NK-92 (cell line): ENCODE measurements around the gene PRM2.

Experiments used
- DNase-seq: peaks from one replicate; lab custom pipeline; 2025; ENCODE audit not compliant: unreplicated experiment; lab: John Stamatoyannopoulos, UW

PRM2 gene

GRCh38 chr16:11250786-11251524 lies 25.3 kb downstream of the PRM2 start:
- DNase-seq, result no peak

GRCh38 chr16:11250091-11250785 lies 26.0 kb downstream of the PRM2 start:
- no peak for DNase-seq

DNA sequence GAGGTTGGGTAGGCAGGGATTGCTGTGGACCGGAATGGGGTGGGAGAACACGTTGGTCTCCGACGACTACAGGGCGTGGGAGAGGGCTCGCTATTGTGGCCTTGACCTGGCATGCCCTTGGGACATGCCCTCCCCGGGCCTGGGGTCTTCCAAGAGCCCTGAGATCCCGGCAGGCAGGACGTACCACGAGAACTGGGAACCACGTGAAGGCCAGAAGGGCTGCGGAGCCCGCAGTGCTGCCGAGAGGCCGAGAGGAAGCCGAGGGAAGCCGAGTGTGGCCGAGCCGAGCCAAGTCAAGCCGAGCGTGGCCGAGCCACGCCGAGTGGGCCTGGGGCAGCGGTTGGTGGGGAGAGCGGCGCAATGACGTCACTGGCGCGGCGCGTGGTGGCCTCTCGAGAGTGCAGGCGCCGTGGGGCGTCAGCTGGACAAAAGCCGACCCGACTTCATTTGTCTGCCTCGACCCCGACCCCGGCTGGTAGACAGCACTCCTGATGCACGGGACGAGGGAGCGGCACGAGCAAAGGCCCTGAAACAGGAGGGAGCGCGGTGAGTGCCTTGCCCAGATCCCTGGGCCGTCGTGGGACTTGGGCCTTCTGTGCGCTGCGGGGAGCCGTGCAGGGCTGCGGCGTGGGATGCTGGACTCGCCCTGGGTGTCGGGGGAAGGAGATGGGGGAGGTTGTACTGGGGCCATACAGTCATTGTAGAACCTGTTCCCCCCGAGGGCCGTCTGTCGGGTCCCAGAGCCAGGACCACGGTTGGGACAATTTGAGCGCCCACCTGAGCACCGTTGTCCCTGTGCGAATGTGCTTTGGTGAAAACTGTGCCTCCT lies 26.8 kb downstream of the PRM2 start:
- no peak for DNase-seq

DNA sequence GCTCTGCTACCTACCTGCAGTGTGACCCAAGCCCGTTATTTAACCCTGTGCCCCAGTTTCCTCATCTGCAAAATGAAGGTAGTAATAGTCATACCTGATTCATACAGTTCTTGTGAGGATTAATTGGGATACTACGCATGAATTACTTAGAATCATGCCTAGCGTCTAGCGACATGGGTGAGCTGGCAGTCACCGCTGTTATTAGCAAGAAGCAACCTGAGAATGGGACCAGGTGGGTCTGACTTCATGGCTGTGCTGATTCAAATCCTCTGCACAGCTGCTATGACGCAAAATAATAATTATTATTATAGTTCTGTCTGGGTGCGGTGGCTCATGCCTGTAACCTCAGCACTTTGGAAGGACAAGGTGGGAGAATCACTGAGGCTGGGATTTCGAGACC lies 28.1 kb downstream of the PRM2 start:
- DNase-seq, result no peak

GRCh38 chr16:11245988-11246387 lies 30.3 kb downstream of the PRM2 start:
- no peak for DNase-seq

DNA sequence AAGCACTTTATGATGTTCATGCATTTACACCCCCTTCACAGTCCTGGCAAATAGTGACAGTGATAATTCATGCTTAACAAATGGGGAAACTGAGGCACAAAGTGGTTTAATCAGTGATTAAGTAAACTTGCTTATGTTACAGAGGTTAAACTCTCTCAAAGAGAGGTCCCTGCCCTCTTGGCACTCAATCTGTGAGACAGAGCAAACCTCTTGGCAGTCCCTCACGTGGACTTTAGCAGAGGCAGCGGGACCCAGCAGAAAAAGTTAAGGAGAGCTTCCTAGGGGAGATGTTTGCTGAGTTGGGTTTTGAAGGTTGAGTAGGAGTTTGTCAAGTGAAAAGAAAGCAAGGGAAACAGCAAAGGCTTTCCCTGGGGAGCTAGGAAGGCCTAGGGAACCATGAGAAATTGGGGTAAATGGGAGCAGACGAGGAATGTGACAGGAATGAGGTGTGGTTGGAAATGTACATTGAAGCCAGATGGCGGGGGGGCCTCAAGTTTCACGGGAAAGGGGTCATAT lies 31.0 kb downstream of the PRM2 start:
- DNase-seq, result no peak

- no peak for DNase-seq
Measured at GRCh38 chr16:11242658-11243057, 33.6 kb downstream of the PRM2 start.

GRCh38 chr16:11241480-11242204 lies 34.6 kb downstream of the PRM2 start:
- no peak for DNase-seq

DNA sequence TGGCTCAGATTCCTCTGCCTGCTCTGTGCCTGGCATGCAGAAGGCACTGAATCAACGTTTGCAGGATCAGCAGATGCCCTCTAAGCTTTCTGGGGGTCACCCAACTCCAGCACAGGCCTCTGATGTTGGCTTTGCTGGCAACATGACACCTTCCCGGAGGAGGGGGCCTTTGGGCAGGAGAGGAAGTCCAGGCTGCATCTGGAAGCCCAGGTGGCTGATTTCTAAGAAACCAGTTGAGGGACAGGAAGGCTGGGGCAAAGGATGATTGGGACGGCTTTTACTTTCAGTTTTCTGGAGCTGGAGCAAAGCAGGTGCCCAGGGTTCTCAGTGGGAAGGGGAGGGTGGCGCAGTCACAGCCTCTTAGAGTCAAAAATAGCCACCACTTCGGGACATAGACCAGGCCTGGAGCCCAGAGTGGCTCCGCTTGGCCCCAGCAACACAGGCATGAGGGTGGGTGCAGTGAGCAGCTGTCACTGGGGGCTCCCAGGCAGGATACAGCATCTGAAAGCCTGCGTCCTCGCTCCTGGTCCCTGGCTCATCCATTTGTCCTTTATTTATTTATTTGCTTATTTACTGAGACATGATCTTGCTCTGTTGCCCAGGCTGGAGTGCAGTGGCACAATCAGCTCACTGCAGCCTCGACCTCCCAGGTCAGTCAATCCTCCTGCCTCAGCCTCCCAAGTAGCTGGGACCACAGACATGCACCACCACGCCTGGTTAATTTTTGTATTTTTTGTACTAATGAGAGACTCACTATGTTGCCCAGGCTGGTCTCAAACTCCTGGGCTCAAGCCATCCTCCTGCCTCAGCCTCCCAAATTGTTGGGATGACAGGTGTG lies 35.4 kb downstream of the PRM2 start:
- no peak for DNase-seq

GRCh38 chr16:11239644-11240632 lies 36.3 kb downstream of the PRM2 start:
- no peak for DNase-seq

DNA sequence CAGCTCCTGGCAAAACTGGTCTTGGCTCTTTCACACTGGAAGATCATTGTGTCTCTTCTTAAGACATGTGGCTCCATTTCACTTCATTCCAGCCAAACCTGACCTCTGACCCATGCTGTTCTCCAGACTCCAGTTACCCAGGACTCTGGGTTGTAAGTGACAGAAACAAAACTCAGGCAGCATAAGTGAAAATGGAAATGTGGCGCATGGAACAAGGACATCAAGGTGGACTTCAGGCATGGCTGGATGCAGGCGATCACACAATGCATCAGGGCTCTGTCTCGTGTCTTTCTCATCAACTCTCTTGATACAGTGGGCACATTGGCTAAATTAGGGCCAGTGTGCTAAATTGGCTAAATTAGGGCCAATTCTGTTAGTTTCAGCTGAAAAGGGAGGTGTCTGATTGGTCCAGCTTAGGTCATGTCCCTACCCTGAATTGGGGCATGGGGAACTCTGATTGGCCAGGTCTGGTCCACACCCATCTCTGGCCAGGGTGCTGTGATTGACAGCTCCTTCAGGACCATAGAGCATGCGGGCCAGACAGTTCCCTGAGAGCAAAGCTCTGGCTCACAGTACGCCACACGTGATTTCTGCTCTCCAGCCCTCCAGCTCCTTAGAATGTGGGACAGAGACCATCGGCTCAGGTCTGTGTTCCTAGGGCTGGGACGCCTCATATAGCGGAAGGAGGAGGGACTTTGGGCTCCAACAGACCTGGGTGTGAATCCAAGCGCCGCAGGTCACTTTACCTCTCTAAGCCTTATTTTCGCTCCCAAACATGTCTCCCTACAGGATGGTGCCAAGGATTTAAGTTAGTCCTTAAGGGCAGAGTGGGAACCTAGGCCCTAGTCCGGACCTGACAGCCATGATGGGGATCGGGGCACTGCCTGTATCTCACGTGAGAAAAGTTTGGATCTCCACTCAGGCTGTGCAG lies 37.7 kb downstream of the PRM2 start:
- no peak for DNase-seq

GRCh38 chr16:11236461-11237254 lies 39.6 kb downstream of the PRM2 start:
- DNase-seq, result no peak

DNA sequence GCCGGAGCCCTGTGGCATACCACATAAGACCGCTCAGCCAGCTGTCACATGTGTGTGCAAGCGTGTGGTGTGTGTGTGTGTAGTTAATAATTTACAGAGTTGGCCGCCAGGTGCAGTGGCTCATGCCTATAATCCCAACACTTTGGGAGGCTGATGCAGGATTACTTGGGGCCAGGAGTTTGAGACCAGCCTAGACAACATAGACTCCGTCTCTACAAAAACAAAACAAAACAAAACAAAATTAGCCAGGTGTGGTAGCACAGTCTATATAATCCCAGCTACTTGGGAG lies 40.6 kb downstream of the PRM2 start:
- no peak for DNase-seq

DNA sequence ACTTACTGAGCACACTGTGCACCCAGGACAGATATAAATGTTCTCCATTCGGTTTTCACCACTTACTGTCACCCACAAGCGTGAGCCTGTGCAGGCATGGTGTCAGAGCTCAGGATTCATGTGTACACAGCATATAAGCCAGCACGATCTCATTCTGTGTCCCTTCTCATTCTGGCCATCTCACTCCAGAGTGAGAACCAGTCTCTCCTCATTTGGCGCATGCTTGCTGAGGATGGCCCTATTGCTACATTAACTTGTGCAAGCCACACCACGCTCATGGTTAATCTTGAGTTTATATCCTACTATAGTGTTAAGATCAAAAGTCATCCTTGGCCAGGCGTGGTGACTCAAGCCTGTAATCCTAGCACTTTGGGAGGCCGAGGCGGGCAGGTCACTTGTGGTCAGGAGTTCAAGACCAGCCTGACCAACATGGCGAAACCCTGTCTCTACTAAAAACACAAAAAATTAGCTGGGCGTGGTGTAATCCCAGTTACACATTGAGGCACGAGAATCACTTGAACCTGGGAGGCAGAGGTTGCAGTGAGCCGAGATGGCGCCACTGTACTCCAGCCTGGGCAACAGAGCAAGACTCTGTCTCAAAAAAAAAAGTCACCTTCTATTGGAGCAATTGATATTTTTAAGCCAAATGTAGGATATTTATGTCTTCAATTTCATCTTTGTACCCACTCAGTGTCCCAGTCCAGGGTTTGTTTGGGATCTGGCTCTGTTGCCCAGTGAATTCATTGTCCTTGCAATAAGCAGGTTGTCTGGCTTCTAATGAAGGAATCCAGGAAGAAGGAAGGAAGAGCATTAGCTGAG lies 41.2 kb downstream of the PRM2 start:
- no peak for DNase-seq

GRCh38 chr16:11233727-11234376 lies 42.4 kb downstream of the PRM2 start:
- DNase-seq, result no peak
